SK-N-SH treated with all-trans-retinoic acid at 6 μM for 48 hours (cell line): ENCODE data around the gene NPAS3.

ENCODE experiments used
- ATAC-seq: fragments of 200-7000 bp; cut with Tn5 transposase; 3 replicates; pipeline ENCODE4 v1.9.1; 2020; ENCODE audit warnings: mild to moderate bottlenecking, moderate library complexity
- ARNTL ChIP-seq: fragments of 450-650 bp; formaldehyde crosslinking; IDR thresholded peaks from 2 replicates; pipeline ENCODE4 v1.5.0; 2020; ENCODE audit warnings: low read depth, mild to moderate bottlenecking, moderate library complexity, borderline replicate concordance
- BACH2 ChIP-seq: fragments of 250-450 bp; sonication (Bioruptor Pico); IDR thresholded peaks from 2 replicates; pipeline ENCODE4 v1.9.0; 2021; ENCODE audit warnings: mild to moderate bottlenecking, borderline replicate concordance
- CREB5 ChIP-seq: fragments of 250-450 bp; sonication (Bioruptor Pico); IDR thresholded peaks from 2 replicates; pipeline ENCODE4 v1.5.1; 2020; ENCODE audit warnings: low read depth, mild to moderate bottlenecking, moderate library complexity
- CSDC2 ChIP-seq: fragments of 250-450 bp; sonication (Bioruptor Pico); IDR thresholded peaks from 2 replicates; pipeline ENCODE4 v1.5.0; 2020; ENCODE audit warnings: mild to moderate bottlenecking, moderate library complexity
- ESRRG ChIP-seq: fragments of 250-450 bp; sonication (Bioruptor Pico); IDR thresholded peaks from 2 replicates; pipeline ENCODE4 v1.6.1; 2021; ENCODE audit warnings: mild to moderate bottlenecking
- GLIS3 ChIP-seq: fragments of 250-450 bp; sonication (Bioruptor Pico); IDR thresholded peaks from 2 replicates; pipeline ENCODE4 v1.5.0; 2020; ENCODE audit warnings: mild to moderate bottlenecking, moderate library complexity
- ISL1 ChIP-seq: fragments of 250-450 bp; sonication (Bioruptor Pico); IDR thresholded peaks from 2 replicates; pipeline ENCODE4 v2.1.2; 2022; ENCODE audit warnings: mild to moderate bottlenecking, moderate library complexity
- OSR1 ChIP-seq: fragments of 250-450 bp; sonication (Bioruptor Pico); IDR thresholded peaks from 2 replicates; pipeline ENCODE4 v1.8.0; 2022; ENCODE audit warnings: moderate library complexity, mild to moderate bottlenecking, inconsistent platforms
- RARB ChIP-seq: fragments of 250-450 bp; sonication (Bioruptor Pico); IDR thresholded peaks from 2 replicates; pipeline ENCODE4 v1.8.0; 2021; ENCODE audit warnings: mild to moderate bottlenecking, moderate library complexity
- SNAI2 ChIP-seq: fragments of 250-450 bp; sonication (Bioruptor Pico); IDR thresholded peaks from 2 replicates; pipeline ENCODE4 v1.5.0; 2020; ENCODE audit warnings: mild to moderate bottlenecking, moderate library complexity
- TOX ChIP-seq: fragments of 250-450 bp; sonication (Bioruptor Pico); IDR thresholded peaks from 2 replicates; pipeline ENCODE4 v1.8.0; 2021; ENCODE audit warnings: mild to moderate bottlenecking, moderate library complexity, borderline replicate concordance
- ZC3H10 ChIP-seq: fragments of 250-450 bp; sonication (Bioruptor Pico); IDR thresholded peaks from 2 replicates; pipeline ENCODE4 v1.5.1; 2021; ENCODE audit warnings: mild to moderate bottlenecking, moderate library complexity
- ZFP3 ChIP-seq: fragments of 250-450 bp; sonication (Bioruptor Pico); IDR thresholded peaks from 2 replicates; pipeline ENCODE4 v1.5.0; 2020; ENCODE audit warnings: mild to moderate bottlenecking, moderate library complexity
- ZFP30 ChIP-seq: fragments of 450-650 bp; formaldehyde crosslinking; IDR thresholded peaks from 2 replicates; pipeline ENCODE4 v1.5.0; 2022; ENCODE audit warnings: mild to moderate bottlenecking, moderate library complexity
- ZNF565 ChIP-seq: fragments of 450-650 bp; formaldehyde crosslinking; conservative IDR thresholded peaks from 2 replicates; pipeline ENCODE4 v1.5.0; 2020; ENCODE audit warnings: low read depth, mild to moderate bottlenecking, moderate library complexity
- ZNF70 ChIP-seq: fragments of 450-650 bp; formaldehyde crosslinking; IDR thresholded peaks from 2 replicates; pipeline ENCODE4 v1.5.0; 2020; ENCODE audit warnings: mild to moderate bottlenecking, moderate library complexity
- ZNF8 ChIP-seq: fragments of 450-650 bp; formaldehyde crosslinking; IDR thresholded peaks from 2 replicates; pipeline ENCODE4 v1.5.0; 2020; ENCODE audit warnings: mild to moderate bottlenecking, moderate library complexity
- TF ChIP-seq, protein P1 (sequence below): fragments of 250-450 bp; sonication (Bioruptor Pico); IDR thresholded peaks from 2 replicates; pipeline ENCODE4 v1.8.0; 2021; ENCODE audit warnings: low read depth, mild to moderate bottlenecking, moderate library complexity, borderline replicate concordance
- TF ChIP-seq, protein P2 (sequence below): fragments of 250-450 bp; sonication (Bioruptor Pico); IDR thresholded peaks from 2 replicates; pipeline ENCODE4 v1.5.1; 2021; ENCODE audit warnings: mild to moderate bottlenecking, moderate library complexity
- TF ChIP-seq, protein P3 (sequence below): fragments of 250-450 bp; sonication (Bioruptor Pico); IDR thresholded peaks from 2 replicates; pipeline ENCODE4 v1.5.0; 2020; ENCODE audit warnings: mild to moderate bottlenecking, moderate library complexity
- TF ChIP-seq, protein P4 (sequence below): fragments of 250-450 bp; sonication (Bioruptor Pico); IDR thresholded peaks from 2 replicates; pipeline ENCODE4 v1.8.0; 2020; ENCODE audit warnings: mild to moderate bottlenecking, moderate library complexity, borderline replicate concordance

NPAS3 gene

DNA sequence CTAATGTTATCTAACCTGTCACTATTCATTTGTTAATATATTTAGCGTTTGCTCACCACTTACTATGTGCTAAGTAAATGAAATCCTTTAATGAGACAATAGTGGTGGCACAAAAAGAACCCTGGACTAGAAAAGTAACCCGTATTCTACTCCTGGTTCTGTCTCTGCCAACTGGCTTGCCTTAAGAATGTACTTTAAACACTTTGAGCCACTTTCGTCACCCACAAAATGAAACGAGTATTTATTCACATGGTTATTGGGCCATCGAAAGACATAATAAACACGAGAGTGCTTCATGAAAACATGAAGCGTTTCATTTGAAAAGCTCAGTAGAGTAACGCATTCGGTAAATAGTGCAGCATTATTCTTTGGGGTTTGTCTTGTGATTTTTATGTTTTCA is 757.5 kb downstream of the NPAS3 start:
- ATAC-seq: no peak
- TF ChIP-seq SNAI2 (CRISPR knock-in tag): no peak
- TF ChIP-seq, protein P1, sequence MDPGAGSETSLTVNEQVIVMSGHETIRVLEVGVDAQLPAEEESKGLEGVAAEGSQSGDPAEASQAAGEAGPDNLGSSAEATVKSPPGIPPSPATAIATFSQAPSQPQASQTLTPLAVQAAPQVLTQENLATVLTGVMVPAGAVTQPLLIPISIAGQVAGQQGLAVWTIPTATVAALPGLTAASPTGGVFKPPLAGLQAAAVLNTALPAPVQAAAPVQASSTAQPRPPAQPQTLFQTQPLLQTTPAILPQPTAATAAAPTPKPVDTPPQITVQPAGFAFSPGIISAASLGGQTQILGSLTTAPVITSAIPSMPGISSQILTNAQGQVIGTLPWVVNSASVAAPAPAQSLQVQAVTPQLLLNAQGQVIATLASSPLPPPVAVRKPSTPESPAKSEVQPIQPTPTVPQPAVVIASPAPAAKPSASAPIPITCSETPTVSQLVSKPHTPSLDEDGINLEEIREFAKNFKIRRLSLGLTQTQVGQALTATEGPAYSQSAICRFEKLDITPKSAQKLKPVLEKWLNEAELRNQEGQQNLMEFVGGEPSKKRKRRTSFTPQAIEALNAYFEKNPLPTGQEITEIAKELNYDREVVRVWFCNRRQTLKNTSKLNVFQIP: no peak
- TF ChIP-seq ISL1 (CRISPR knock-in tag): no peak
- TF ChIP-seq ZNF565 (CRISPR knock-in tag): no peak

DNA sequence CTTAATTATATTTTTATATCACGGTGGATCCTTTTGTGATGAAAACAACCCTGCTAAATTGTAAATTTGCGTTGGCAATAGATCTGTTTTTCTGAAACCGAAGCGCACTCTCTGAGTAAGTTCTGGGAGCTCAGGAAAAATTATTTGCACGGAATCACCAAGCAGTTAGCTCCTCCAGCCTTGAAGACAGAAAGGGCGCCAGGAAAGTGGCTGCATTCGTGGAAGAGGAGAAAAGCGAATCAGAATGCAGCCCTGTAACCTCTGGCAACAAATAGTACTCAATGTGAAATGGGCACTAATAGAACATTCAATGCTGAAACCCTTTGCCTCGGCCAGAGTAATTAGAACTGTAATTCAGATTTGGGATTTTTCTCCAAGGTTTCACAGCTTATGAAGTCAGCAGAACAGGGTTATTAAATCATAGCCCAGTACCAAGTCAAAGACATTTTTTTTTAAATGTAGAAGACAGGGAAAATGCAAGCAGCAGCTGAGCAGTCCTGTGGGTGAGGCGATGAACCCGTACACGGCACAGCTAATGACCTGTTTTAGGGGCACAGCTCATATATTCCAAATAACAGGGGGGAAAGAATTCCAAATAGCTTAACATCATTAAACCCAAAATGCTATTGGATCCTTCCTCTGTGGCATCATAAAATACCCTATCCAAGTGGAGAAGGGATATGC is 760.8 kb downstream of the NPAS3 start:
- TF ChIP-seq ZFP3 (no peak), GLIS3 (CRISPR knock-in tag) (no peak), ESRRG (CRISPR knock-in tag) (no peak), CREB5 (no peak), ZNF565 (CRISPR knock-in tag) (no peak), ZNF70 (CRISPR knock-in tag) (no peak), CSDC2 (CRISPR knock-in tag) (no peak), OSR1 (no peak), ZFP30 (CRISPR knock-in tag) (no peak), ZNF8 (CRISPR knock-in tag) (no peak), BACH2 (CRISPR knock-in tag) (no peak), SNAI2 (CRISPR knock-in tag) (no peak), RARB (CRISPR knock-in tag) (no peak)
- TF ChIP-seq, protein P2, sequence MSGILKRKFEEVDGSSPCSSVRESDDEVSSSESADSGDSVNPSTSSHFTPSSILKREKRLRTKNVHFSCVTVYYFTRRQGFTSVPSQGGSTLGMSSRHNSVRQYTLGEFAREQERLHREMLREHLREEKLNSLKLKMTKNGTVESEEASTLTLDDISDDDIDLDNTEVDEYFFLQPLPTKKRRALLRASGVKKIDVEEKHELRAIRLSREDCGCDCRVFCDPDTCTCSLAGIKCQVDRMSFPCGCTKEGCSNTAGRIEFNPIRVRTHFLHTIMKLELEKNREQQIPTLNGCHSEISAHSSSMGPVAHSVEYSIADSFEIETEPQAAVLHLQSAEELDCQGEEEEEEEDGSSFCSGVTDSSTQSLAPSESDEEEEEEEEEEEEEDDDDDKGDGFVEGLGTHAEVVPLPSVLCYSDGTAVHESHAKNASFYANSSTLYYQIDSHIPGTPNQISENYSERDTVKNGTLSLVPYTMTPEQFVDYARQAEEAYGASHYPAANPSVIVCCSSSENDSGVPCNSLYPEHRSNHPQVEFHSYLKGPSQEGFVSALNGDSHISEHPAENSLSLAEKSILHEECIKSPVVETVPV: no peak
- TF ChIP-seq, protein P3, sequence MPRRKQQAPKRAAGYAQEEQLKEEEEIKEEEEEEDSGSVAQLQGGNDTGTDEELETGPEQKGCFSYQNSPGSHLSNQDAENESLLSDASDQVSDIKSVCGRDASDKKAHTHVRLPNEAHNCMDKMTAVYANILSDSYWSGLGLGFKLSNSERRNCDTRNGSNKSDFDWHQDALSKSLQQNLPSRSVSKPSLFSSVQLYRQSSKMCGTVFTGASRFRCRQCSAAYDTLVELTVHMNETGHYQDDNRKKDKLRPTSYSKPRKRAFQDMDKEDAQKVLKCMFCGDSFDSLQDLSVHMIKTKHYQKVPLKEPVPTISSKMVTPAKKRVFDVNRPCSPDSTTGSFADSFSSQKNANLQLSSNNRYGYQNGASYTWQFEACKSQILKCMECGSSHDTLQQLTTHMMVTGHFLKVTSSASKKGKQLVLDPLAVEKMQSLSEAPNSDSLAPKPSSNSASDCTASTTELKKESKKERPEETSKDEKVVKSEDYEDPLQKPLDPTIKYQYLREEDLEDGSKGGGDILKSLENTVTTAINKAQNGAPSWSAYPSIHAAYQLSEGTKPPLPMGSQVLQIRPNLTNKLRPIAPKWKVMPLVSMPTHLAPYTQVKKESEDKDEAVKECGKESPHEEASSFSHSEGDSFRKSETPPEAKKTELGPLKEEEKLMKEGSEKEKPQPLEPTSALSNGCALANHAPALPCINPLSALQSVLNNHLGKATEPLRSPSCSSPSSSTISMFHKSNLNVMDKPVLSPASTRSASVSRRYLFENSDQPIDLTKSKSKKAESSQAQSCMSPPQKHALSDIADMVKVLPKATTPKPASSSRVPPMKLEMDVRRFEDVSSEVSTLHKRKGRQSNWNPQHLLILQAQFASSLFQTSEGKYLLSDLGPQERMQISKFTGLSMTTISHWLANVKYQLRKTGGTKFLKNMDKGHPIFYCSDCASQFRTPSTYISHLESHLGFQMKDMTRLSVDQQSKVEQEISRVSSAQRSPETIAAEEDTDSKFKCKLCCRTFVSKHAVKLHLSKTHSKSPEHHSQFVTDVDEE (CRISPR knock-in tag): no peak
- TF ChIP-seq, protein P4, sequence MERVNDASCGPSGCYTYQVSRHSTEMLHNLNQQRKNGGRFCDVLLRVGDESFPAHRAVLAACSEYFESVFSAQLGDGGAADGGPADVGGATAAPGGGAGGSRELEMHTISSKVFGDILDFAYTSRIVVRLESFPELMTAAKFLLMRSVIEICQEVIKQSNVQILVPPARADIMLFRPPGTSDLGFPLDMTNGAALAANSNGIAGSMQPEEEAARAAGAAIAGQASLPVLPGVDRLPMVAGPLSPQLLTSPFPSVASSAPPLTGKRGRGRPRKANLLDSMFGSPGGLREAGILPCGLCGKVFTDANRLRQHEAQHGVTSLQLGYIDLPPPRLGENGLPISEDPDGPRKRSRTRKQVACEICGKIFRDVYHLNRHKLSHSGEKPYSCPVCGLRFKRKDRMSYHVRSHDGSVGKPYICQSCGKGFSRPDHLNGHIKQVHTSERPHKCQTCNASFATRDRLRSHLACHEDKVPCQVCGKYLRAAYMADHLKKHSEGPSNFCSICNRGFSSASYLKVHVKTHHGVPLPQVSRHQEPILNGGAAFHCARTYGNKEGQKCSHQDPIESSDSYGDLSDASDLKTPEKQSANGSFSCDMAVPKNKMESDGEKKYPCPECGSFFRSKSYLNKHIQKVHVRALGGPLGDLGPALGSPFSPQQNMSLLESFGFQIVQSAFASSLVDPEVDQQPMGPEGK: no peak
- no peak for ATAC-seq

DNA sequence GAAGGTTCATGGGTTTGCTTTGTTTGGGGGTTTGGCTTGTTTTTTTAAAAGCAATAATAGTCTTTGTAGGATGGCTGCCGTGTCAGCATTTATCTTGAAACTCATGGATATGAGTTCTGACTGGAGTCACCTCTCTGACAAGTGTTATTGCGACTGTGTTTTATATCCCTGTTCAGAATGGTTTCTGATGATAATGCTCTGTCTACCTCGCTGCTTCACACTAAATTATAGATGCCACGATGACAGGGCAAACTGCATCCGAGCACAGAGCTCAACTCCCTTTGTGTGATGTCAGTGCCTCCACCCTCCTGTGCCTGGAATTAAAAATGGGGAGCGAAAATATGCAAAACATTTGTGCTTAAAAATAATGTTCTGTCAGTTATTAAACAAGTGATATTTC is 761.4 kb downstream of the NPAS3 start:
- ATAC-seq: no peak
- no peak for TF ChIP-seq BACH2 (CRISPR knock-in tag)
- no peak for TF ChIP-seq ESRRG (CRISPR knock-in tag)
- no peak for TF ChIP-seq ZNF565 (CRISPR knock-in tag)
- no peak for TF ChIP-seq ARNTL (CRISPR knock-in tag)
- no peak for TF ChIP-seq ISL1 (CRISPR knock-in tag)
- no peak for TF ChIP-seq CREB5
- TF ChIP-seq ZNF8 (CRISPR knock-in tag): no peak
- no peak for TF ChIP-seq ZFP3
- no peak for TF ChIP-seq TOX
- TF ChIP-seq, protein P2: no peak
- TF ChIP-seq ZC3H10 (CRISPR knock-in tag): no peak
- no peak for TF ChIP-seq RARB (CRISPR knock-in tag)
- TF ChIP-seq OSR1: no peak
- TF ChIP-seq, protein P1: no peak
- TF ChIP-seq ZNF70 (CRISPR knock-in tag): no peak
